IgD-negative memory B cell (primary cell): ENCODE measurements around the gene ZYG11A. TPM values are rescaled to one million over a fixed set of nuclear protein-coding genes. Genes with fewer than 3 reads are reported as not detected.

ENCODE experiments used
- polyA plus RNA-seq: library from polyadenylated mRNA; unstranded; fragments of 300-500 nt; fragmentation: Illumina TruSeq; gene quantifications from one replicate; pipeline ENCODE4 v1.2.3, GENCODE V29; 2021

ZYG11A gene
- polyA plus RNA-seq, 1 donor from 2014 or later = 0.33 TPM

Other genes starting within 250 kb of the ZYG11A start
- gene GPX7, start 240.4 kb upstream of the ZYG11A start, polyA plus RNA-seq = 28.3 TPM
- 17.6 TPM for gene SHISAL2A, start 209.6 kb upstream of the ZYG11A start, polyA plus RNA-seq
- gene COA7, start 144.4 kb upstream of the ZYG11A start, polyA plus RNA-seq = 7.2 TPM
- 11.8 TPM for gene ZYG11B, start 116.3 kb upstream of the ZYG11A start, polyA plus RNA-seq
- gene ECHDC2, start 79.0 kb downstream of the ZYG11A start, polyA plus RNA-seq = 26.8 TPM
- gene SCP2, start 84.5 kb downstream of the ZYG11A start, polyA plus RNA-seq = 143 TPM
- gene PODN, start 219.5 kb downstream of the ZYG11A start, polyA plus RNA-seq = not detected